ENCODE results near the gene MSH5.

The MSH5 gene

DNA sequence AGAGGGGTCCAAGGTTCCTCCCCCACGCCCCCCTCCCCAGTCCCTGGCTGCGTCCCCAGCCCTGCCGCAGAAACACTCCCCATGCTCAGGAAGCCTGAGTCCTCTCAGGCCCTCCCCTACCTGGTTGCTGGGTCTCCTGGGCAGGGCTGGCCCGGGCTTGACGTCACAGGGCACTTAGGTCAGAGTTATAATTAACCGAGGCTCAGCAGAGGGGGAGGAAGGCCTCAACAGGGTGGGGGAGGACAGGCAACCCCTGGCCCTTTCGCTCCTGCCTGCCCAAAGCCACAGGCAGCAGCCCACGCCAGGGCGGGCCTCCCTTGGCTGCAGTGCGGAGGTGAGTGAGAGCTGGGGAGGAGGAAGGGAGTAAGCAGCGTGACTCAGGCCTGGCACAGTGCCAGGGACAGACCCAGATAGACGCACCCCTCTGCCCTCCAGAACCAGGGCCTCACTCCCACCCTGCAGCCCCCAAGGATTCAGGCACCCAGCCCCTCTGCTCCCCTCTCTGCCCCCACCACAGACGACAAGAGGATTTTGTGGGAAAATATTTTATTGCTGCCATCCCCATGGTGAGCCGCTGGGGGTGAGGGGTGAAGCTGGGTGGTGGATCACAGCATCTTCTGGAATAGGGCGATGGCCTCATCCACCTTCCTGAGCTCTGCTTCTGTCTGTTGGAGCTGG lies 37.3 kb downstream of the MSH5 start, which contains the start of gene VWA7:
Gene VWA7 (minus strand): TSS at position 340 of the 678 bp plus-strand sequence. CDS start 549 bp downstream, outside the sequence.
- no peak within 1 kb of the TSS for H3K4me3 ChIP-seq (ENCODE audit: low read length, poor library complexity, severe bottlenecking)
- no peak within 1 kb of the TSS for H3K4me2 ChIP-seq (ENCODE audit: low read depth, low read length, poor library complexity, severe bottlenecking)

DNA sequence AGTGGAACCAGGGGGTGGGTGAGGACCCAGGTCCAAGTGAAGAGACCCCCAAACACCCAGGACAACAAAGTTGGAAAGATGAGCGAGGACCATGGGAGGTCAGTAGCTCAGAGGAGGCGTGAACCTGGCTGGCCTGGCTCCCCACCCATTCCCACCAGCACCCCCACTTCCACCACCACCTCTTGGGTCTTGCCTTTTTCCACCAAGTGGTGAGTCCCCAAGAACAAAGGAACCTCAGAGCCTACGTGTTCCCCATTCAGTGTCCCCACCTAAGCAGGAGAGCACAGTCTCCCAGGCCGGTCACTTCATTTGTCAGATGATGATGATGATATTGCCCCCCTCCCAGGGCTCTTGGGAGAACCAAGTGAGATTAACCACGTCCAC lies 37.9 kb downstream of the MSH5 start:
- Histone ChIP-seq H3K9me3 (ENCODE audit: insufficient read depth, low read depth, low read length) (no peaks in the 10 kb centered on the region), H3K4me2 (ENCODE audit: low read depth, low read length, poor library complexity, severe bottlenecking) (no peak overlapping the region), H3K27me3 (ENCODE audit: insufficient read depth, low read length, poor library complexity, severe bottlenecking) (no peaks in the 10 kb centered on the region), H4K20me1 (ENCODE audit: insufficient read depth, low read length, poor library complexity, severe bottlenecking) (no peaks in the 10 kb centered on the region), H3K9ac (ENCODE audit: low read depth, low read length, poor library complexity, severe bottlenecking) (no peak overlapping the region), H3K36me3 (ENCODE audit: insufficient read depth, low read length) (peaks cover 32% of the 10 kb centered on the region; the same call in 1 of the 2 replicates), H3K4me1 (ENCODE audit: insufficient read depth, low read length, poor library complexity, severe bottlenecking) (peaks cover 13% of the 10 kb centered on the region), H2AFZ (ENCODE audit: low read length) (no peak overlapping the region), H3K9me2 (replicated peaks; ENCODE audit: low read depth, low read length) (no peaks in the 10 kb centered on the region), H3K4me3 (ENCODE audit: low read length, poor library complexity, severe bottlenecking) (no peak overlapping the region), H3F3A (ENCODE audit: low read depth) (no peaks in the 10 kb centered on the region), H3K79me2 (ENCODE audit: insufficient read depth, low read length) (no peaks in the 10 kb centered on the region)
- TF ChIP-seq, protein P1, sequence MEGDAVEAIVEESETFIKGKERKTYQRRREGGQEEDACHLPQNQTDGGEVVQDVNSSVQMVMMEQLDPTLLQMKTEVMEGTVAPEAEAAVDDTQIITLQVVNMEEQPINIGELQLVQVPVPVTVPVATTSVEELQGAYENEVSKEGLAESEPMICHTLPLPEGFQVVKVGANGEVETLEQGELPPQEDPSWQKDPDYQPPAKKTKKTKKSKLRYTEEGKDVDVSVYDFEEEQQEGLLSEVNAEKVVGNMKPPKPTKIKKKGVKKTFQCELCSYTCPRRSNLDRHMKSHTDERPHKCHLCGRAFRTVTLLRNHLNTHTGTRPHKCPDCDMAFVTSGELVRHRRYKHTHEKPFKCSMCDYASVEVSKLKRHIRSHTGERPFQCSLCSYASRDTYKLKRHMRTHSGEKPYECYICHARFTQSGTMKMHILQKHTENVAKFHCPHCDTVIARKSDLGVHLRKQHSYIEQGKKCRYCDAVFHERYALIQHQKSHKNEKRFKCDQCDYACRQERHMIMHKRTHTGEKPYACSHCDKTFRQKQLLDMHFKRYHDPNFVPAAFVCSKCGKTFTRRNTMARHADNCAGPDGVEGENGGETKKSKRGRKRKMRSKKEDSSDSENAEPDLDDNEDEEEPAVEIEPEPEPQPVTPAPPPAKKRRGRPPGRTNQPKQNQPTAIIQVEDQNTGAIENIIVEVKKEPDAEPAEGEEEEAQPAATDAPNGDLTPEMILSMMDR (conservative IDR thresholded peaks at IDR 0.05; ENCODE audit: low read length) = no peak
- no peak for TF ChIP-seq EZH2phosphoT487 (IDR thresholded peaks at IDR 0.05; ENCODE audit: borderline replicate concordance)

More for the DNA sequence above, 37.3 kb downstream of the MSH5 start, which contains the start of gene VWA7:
- H4K20me1 ChIP-seq (ENCODE audit: insufficient read depth, low read length, poor library complexity, severe bottlenecking) = no peaks in the 10 kb centered on the region
- H2AFZ ChIP-seq (ENCODE audit: low read length) = no peak within 1 kb of the TSS
- TF ChIP-seq, protein P1 (conservative IDR thresholded peaks at IDR 0.05; ENCODE audit: low read length) = no peak
- TF ChIP-seq EZH2phosphoT487 (IDR thresholded peaks at IDR 0.05; ENCODE audit: borderline replicate concordance) = no peak
- H3K27me3 ChIP-seq (ENCODE audit: insufficient read depth, low read length, poor library complexity, severe bottlenecking) = no peaks in the 10 kb centered on the region
- peaks cover 16% of the 10 kb centered on the region for H3K4me1 ChIP-seq (ENCODE audit: insufficient read depth, low read length, poor library complexity, severe bottlenecking)
- H3F3A ChIP-seq (ENCODE audit: low read depth) = no peaks in the 10 kb centered on the region
- no peaks in the 10 kb centered on the region for H3K9me2 ChIP-seq (replicated peaks; ENCODE audit: low read depth, low read length)
- peaks cover 27% of the 10 kb centered on the region; the same call in 1 of the 2 replicates for H3K36me3 ChIP-seq (ENCODE audit: insufficient read depth, low read length)
- H3K9me3 ChIP-seq (ENCODE audit: insufficient read depth, low read depth, low read length) = no peaks in the 10 kb centered on the region
- H3K9ac ChIP-seq (ENCODE audit: low read depth, low read length, poor library complexity, severe bottlenecking) = no peak within 1 kb of the TSS
- no peaks in the 10 kb centered on the region for H3K79me2 ChIP-seq (ENCODE audit: insufficient read depth, low read length)

DNA sequence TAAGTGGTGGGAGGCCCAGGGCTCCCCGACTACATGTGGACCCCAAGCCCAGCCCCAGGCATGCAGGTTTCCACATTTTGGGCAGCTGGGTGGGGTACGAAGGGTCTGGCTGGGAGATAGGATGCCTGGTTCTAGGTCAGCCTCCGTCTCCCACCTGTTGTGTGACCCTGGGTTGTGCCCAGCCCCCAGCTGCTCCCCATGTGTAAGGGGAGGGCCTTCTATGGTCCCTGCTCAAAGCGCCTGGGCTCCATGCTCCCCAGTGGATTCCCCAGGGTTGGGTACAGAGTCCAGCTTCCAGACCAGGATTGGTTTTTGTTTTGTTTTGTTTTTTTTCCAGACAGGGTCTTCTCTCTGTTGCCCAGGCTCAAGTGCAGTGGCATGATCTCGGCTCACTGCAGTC lies 38.4 kb downstream of the MSH5 start:
- Histone ChIP-seq H3K4me2 (ENCODE audit: low read depth, low read length, poor library complexity, severe bottlenecking) (no peak overlapping the region), H4K20me1 (ENCODE audit: insufficient read depth, low read length, poor library complexity, severe bottlenecking) (no peaks in the 10 kb centered on the region), H3K36me3 (ENCODE audit: insufficient read depth, low read length) (peaks cover 35% of the 10 kb centered on the region; the same call in 1 of the 2 replicates), H3K27me3 (ENCODE audit: insufficient read depth, low read length, poor library complexity, severe bottlenecking) (no peaks in the 10 kb centered on the region), H3K4me1 (ENCODE audit: insufficient read depth, low read length, poor library complexity, severe bottlenecking) (peaks cover 8% of the 10 kb centered on the region), H3K9me3 (ENCODE audit: insufficient read depth, low read depth, low read length) (no peaks in the 10 kb centered on the region), H3K9ac (ENCODE audit: low read depth, low read length, poor library complexity, severe bottlenecking) (no peak overlapping the region), H3K4me3 (ENCODE audit: low read length, poor library complexity, severe bottlenecking) (no peak overlapping the region), H3F3A (ENCODE audit: low read depth) (no peaks in the 10 kb centered on the region), H3K79me2 (ENCODE audit: insufficient read depth, low read length) (no peaks in the 10 kb centered on the region), H2AFZ (ENCODE audit: low read length) (no peak overlapping the region), H3K9me2 (replicated peaks; ENCODE audit: low read depth, low read length) (no peaks in the 10 kb centered on the region)
- TF ChIP-seq, protein P1 (conservative IDR thresholded peaks at IDR 0.05; ENCODE audit: low read length) = no peak
- TF ChIP-seq EZH2phosphoT487 (IDR thresholded peaks at IDR 0.05; ENCODE audit: borderline replicate concordance) = no peak

All from Loucy (cell line).